Activated naive CD4-positive, alpha-beta T cell treated with Interleukin-2 at 50 U/mL for 16 hours (primary cell): ENCODE data around the gene SLC16A5.
"Not testable (repeated sequence)": the region's sequence is repeated elsewhere in the genome, so short reads cannot be mapped to it uniquely, and the experiment has no call there.

Experiments
- DNase-seq: peaks from one replicate; pipeline ENCODE4 v3.0.0-alpha.2; 2020

The SLC16A5 gene

DNA sequence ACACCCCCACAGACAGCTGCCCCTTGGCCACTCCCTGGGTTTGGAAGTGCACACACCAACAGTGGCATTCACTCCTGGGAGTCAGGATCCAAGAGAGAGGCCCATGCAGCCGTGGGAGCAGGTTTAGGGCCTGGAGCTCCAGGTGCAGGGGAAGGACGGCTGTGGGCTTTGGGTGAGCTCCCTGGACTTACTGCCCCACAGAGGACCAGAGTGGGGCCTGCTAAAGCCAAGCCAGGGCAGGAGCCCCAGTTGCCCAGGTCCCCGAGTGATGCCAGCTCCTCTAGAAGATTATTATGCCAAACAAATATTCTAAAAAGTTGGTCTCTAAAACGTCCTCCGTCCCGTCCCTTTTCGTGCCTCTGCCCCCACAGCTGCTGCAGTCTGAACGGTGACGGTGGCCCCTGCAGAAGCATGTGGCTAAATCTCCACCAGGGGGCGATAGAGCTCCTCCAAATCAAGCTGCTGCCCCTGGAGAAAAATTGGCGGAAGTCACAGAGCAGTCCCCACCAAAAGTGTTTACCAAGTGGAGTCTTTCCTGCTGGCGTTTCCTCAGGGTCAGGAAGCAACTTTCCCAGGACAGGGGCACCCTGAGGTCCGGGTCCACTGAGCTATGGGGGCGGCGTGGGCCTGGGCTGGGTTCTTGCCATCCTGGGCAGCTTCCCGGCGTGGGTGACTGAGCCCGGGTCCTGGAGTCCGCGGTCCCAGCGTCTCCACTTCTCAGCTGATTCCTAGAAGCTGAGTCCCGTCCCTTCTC, 26.2 kb downstream of the SLC16A5 start:
- DNase-seq = peak; percentile 89

- DNase-seq = no peak
Measured at GRCh38 chr17:75114552-75115314, 27.0 kb downstream of the SLC16A5 start.

DNA sequence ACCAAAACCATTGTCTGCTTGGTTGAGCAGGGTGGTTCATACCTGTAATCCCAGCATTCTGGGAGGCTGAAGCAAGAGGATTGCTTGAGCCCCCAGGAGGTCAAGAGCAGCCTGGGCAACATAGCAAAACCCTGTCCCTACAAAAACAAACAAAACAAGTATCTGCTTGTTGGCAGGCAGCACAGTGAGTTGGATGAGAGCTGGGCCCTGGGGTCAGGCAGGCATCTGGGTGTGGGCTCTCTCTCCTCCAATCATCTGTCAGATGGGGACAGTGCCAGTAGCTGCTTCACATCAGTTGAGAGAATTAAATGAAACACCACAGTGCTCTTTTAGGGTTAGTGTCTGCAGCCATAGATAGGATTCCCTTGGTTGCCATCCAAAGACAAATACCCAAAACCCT, 27.8 kb downstream of the SLC16A5 start:
- DNase-seq = no peak

GRCh38 chr17:75116737-75117136, 29.0 kb downstream of the SLC16A5 start:
- DNase-seq = no peak

DNA sequence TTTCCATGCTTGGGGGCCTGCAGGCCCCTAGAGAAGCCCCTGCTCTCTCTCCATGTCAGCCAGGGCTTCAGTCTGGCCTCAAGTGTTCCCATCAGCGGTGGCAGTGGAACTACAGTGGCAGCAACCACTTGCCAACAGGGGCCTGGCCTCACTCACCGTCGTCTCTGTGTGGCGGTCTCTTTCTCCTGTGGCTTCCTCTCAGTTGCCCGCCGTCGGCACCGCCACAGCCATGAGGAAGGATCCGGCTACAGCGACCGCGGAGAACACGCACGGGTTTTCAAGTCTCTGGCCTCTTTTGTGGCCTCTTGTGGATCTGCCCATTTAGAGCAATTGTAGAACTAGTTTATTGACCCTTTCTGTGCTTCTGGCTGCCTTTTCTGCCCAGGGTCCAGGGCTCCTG, 30.6 kb downstream of the SLC16A5 start:
- no peak for DNase-seq

DNA sequence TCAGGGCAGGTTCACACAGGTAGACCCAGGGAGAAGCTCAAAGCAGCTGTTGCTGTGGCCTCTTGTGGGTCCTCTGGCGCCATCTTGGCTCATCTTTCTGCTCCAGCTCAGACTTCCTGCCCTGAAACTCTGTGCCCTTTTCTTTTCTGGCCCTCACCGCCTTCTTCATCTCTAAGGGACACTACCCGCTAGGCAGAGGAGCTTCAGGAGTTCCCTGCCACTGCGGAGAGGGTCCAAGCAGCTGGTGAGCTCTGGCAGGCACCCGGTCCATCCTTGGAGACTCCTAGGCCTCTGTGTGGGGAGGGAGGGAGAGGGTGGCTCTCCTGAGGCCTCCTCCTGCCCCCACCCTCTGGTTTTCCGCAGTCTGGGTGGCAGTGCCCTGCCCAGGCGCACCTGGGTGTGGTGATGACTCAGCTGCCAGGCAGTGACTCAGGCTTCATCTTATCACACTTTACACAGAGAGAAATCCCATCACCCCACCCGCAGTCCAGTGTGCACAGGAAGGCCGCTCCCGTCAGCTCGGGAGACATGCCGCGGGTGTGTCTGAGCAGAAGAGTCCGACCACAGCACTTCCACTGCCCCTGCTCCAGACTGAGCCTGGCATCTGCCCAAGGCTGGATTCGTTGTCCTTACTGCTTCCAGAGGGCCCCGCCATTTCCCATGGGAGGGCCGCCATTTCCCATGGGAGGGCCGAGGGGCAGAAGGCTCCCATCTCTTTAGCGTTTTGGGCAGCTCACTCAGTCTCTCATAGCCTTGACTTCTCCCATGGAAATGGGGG, 36.5 kb downstream of the SLC16A5 start:
- DNase-seq = peak; percentile 70

DNA sequence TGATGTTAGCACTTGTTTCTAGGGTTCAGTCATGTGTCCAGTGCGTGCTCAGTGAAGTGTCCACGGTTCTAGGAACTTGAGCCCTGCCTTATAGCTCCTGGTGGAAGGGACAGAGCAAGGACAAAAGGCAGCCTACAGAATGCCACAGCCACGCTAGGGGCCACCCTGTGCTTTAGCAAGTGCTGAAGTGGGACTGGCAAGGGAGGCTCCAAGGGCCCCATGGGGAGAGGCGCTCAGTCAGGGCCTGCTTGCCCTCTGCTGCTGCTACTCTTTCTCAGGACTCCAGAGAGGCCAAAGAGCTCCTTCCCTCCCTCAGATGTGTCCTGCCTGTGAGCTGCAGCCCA, 37.0 kb downstream of the SLC16A5 start:
- no peak for DNase-seq

DNA sequence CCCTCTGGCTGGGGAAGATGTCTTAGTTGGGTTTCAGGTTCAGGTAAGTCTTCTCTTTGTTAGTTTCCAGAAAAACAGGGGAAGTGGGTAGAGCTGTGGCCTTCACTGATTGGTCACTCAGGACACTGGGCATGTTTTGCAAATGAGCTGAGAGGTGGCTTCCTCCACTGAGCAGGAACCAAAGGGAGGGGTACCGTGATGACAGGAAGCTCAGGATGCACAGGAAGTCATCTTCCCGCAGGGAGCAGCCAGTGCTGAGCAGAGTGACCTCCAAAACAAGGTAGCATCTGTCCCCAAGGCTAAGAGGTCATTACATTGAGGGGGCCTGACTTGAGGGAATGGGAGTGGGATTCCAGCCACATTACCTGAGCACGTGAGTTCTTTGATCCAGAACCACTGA, 38.2 kb downstream of the SLC16A5 start:
- DNase-seq = no peak

- DNase-seq = no peak
Measured at GRCh38 chr17:75126954-75127353, 39.2 kb downstream of the SLC16A5 start.

- DNase-seq = not testable (repeated sequence)
Measured at GRCh38 chr17:75127936-75128335, 40.2 kb downstream of the SLC16A5 start.

GRCh38 chr17:75128694-75129505, 41.1 kb downstream of the SLC16A5 start:
- DNase-seq = no peak

DNA sequence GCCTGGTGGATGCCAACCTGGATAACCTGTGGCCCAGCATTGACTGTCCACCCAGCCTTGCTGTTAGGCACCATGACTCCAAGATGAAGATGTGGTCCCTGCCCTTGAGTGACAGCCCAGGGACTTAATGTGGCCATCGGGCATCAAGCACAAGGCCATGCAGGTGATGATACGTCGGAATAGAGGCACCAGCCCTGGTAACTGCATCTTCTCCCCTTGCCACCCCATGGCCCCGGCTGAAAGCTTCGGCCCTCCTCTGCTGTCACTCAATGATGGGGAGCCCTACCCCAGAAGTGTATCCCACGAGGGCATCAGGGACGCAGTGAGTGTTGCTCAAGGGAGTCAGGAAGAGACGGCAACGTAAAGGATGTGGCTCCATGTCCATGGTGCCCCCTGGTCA, 41.8 kb downstream of the SLC16A5 start:
- no peak for DNase-seq

GRCh38 chr17:75130059-75130631, 42.4 kb downstream of the SLC16A5 start:
- no peak for DNase-seq

DNA sequence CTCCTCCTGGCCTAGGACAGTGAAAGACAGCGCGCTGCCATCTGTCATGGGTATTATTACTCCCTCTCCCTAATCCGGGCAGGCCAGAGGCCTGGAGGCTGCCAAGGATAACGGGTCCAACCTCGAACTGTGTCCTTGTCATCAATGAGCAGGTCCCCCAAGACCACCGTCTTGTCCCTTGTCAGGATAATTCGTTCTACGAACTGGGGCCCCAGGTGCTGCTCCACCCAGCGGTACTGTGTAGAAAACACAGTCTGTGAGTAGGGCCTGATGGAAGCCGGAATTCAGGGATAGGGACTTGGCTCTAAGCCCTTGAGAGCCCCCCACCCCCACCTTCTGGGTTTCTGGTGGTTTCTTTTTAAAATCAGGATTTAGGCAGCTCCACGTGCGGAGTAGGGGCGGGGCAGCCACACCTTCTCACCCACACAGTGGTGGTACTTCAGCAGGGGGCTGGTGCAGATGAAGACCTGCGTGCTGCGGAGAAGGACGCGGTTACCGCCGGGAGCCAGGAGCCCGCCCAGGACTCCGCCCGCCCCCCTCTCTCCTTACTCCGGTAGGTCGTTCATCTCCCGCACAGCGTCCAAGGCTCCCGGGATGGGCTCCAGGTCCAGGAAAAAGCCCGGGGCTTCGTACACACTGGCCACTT, 43.0 kb downstream of the SLC16A5 start:
- DNase-seq = peak; percentile 56

DNA sequence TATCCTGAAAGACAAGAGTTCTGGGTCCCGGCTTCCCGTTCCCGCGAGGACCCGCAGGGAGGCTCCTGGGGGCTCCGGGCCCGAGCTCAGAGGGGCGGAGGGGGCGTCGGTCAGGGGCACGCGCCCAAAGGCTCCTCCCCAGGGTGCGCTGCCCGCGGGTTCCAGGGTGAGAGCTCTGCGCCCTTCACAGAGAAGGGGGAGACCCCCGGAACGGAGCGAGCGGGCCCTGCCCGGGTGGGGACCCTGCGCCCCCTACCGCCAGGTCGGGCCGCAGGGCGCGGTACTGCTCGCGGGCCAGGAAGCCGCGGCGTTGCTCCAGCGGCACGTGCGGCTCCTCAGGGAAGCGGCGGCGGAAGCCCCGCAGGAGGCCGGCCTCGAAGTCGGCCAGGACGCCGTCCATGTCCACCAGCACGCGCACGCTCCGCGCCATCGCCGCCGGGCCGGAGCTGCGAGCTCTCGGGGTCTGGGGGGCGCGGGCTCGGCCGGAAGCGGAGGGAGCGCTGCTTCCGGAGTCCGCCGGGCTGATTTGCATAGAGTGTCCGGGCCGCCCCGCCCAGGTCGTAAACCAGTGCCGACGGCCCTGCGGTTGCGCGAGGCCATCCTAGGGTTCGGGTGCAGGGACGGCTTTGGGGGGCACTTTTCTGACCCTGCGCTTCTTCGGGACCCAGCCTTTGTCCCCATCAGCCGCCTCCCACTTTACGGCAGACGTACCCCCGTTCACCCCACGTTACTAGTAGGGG, 43.7 kb downstream of the SLC16A5 start, which contains the start of gene NT5C:
TSS of gene NT5C (minus strand) at position 465 of the 740 bp plus-strand sequence. CDS start at position 430, 35 bp downstream.
- DNase-seq = peak; percentile 71

GRCh38 chr17:75132018-75133000, 44.6 kb downstream of the SLC16A5 start:
- DNase-seq = not testable (repeated sequence)

DNA sequence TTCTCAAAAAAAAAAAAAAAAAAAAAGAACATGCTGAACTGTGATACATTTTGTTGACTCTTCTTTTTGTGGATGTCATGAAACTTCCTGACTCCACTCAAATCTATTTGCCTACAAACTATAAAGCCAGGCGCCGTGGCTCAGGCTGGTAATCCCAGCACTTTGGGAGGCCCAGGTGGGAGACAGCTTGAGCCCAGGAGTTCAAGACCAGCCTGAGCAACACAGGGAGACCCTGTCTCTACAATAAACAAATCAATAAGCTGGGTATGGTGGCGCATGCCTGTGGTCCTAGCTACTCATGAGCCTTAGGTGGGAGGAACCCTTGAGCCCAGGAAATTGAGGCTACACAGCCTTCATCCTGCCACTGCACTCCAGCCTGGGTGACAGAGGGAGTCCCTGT, 45.2 kb downstream of the SLC16A5 start:
- no peak for DNase-seq

GRCh38 chr17:75133607-75134347, 46.0 kb downstream of the SLC16A5 start:
- not testable (repeated sequence) for DNase-seq

GRCh38 chr17:75135452-75135851, 47.7 kb downstream of the SLC16A5 start:
- DNase-seq = no peak
